HG03342 (cell line): Measurements from ENCODE around the gene DRAM1.

Experiments
- ATAC-seq: cut with Tn5 transposase; IDR thresholded peaks from one replicate; pipeline ENCODE4 v1.9.1; 2021; ENCODE audit warnings: mild to moderate bottlenecking, moderate library complexity; ENCODE audit not compliant: unreplicated experiment

DRAM1 gene, protein sequence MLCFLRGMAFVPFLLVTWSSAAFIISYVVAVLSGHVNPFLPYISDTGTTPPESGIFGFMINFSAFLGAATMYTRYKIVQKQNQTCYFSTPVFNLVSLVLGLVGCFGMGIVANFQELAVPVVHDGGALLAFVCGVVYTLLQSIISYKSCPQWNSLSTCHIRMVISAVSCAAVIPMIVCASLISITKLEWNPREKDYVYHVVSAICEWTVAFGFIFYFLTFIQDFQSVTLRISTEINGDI

DNA sequence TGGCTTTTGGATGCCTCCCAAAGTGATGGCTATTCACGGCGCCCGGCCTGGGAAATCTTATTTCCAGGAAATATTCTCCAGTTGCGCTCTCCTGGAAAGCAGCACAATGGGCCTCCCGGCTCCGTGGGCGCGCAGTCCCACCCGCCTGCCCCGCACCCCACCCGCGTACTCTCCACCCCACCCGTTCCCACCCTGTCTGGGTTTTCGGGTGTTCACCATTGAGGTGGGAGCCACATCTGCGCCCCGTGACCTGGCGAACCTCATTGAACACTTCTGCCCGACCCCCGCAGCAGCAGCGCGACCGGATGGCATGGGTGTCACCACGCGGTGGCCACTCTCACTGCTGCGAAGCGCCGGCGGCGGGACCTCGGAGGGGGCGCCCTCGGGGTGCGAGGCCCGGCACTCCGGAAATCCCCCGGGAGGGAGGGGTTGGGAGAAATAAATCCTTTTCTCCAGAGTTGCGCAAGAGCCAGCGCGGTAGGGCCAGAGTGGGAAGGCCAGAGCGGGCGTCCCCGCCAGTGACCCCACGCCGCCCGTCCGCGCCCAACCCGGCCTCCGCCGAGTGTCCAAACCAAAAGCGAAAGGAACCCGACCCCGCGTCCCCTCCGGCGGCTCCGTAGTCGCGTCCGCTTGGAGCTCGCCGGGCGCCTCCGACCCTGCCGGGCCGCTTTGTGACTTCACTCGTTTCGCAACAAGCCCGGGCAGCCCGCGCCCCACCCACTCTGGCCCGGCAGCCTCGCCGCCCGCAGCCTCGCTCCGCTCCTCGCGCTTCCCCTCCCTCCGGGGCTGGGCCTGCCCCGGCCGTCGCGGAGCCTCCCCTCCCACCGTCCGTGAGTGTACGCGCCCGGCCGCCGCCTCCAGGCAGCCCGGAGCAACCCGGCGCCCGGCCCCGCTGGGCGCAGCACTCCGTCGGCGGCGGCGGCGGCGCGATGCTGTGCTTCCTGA, at the start of gene DRAM1:
Gene DRAM1 (plus strand): TSS at position 720 of the 945 bp plus-strand sequence. CDS start 210 bp downstream, at position 930.
- ATAC-seq, result peak; percentile 86

DNA sequence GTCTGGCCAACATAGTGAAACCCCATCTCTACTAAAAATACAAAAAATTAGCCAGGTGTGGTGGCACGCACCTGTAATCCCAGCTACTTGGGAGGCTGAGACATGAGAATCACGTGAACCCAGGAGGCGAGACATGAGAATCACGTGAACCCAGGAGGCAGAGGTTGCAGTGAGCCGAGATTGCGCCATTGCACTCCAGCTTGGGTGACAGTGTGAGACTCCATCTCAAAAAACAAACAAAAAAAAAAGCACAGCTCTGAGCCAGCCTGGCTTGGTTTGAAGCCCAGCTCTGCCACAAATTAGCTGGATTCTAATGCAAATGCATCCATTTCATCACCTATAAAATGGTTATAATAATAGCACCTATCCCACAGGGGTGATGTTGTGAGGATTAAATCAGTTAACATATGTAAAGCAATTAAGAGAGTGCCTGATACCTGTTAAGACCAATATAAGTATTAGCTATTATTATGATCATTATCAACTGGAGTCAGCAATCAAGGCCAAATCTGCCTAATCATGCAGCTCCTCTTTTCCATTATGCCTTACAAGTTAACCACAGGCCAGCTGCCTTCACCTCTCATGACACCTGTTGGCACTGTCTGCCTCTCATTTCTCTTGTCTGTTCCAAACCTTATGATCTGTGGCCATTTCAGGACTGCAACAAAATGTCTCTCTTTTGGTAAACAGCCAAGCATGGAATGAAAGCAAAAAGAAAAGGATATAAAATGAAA, 48.8 kb upstream of the DRAM1 start:
- no peak for ATAC-seq

DNA sequence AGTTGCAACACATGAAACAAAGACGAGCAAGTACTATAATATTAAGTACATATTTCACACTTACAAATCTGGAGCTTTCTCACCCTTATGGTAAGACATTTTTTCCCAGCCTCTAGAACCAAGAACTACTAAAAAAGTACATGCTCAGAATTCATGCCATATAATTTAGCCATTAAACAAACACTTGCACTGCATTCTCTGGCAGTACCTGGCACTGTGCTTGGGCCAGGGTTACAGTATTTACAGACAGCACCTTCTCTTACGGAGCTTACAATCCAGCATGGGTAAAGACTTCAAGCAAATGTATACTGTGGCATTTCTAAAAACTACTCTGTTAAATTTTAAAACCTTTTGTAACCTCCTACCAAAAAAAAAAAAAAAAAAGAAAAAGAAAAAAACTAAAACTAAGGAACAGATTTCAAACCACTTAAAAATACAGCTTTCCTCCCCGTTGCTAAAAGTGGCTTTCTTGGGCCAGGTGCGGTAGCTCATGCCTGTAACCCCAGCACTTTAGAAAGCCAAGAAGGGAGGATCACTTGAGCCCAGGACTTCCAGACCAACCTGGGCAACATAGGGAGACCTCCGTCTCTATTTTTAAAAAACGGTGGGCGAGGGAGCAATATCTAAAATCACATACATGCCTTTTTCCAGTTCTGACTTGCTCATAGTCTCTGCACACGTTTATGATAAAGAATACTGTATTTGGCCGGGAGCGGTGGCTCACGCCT, 47.6 kb upstream of the DRAM1 start:
- no peak for ATAC-seq

DNA sequence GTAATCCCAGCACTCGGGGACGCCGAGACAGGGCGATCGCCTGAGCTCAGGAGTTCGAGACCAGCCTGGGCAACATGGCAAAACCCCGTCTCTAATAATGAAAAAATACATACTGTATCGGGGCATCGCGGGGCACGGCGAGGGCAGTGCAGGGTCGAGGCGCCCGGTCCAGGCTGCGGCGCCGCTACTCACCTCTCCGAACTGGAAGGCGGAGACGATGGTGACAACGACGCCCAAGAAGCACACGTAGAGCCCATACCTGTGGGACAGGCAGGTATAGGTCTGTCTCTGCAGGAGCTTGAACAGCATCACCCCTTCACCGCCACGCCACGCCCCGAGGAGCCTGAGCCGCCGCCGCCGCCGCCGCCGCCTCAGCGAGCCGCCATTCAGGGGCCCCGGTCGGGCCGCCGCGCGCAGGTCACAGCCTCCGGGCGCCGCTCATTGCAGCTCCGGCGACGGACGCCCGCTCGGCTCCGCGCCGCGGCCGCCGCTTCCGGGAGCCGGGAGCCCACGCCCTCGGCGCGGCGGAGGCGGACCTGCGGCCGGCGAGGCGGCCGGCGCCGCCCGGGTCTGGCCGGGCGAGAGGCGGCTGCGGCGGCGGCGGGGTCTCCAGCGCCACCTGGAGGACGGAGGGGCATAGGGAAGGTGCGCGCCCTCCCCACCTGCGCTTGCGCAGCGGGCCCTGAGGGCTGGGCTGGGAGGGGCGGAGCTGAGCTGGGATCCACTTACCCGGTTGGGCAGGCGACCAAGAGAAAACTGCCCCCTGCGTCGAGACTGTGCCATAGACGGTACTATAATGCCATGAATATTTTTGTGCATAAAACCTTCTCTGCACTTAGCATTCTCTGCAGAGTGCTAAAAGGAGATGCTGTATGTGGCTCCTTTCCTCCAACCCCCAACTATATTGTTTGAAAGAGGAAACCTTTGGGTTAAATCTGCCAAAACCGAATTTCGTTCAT, 46.7 kb upstream of the DRAM1 start, which contains the start of gene GNPTAB:
Gene GNPTAB (minus strand): TSS at position 593 of the 959 bp plus-strand sequence. CDS start 284 bp downstream, at position 309.
- peak; percentile 92 for ATAC-seq

DNA sequence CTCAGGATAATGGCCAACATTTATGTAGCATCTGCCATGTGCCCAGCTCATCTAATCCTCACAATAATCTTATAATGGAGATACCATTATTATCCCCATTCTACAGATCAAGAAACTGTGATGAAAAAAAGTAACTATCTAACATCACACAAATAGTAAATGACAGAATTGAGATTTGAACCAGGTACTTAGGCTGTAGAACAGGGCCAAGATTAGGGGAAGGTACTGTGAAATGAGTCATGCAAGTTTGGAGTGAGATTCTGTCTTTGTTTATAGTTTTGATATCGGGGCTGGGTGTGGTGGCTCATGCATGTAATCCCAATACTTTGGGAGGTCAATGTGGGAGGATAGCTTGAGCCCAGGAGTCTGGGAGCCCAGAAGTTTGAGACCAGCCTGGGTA, 45.4 kb upstream of the DRAM1 start:
- ATAC-seq, result no peak

DNA sequence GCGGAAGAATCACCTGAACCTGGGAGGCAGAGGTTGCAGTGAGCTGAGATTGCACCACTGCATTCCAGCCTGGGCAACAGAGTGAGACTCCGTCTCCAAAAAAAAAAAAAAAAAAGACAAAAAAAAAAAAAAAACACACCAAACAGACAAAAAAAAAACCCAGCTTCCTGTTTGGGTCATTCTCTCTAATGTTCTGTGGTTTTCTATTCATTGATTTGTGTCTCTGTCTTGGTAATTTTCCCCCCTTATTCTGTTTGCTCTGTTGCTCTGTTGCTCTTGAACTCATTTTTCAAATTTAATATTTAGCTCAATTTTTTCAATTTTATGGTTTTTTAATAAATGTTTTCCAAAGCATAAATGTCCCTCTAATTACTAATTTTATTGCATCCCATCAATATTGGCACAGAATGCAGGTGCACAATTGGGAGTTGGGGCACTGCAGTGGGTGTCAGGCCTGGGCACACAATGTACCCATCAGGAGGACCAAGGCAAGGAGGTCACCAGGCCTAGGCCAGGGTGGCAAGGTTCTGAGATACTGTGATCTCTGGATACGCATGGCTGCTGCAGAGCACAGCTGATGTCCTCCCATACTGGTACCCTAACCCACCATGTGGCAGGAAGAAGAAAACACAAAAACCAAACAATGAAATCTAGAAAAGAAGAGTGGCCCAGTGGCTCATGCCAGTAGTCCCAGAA, 38.6 kb upstream of the DRAM1 start:
- ATAC-seq, result no peak

DNA sequence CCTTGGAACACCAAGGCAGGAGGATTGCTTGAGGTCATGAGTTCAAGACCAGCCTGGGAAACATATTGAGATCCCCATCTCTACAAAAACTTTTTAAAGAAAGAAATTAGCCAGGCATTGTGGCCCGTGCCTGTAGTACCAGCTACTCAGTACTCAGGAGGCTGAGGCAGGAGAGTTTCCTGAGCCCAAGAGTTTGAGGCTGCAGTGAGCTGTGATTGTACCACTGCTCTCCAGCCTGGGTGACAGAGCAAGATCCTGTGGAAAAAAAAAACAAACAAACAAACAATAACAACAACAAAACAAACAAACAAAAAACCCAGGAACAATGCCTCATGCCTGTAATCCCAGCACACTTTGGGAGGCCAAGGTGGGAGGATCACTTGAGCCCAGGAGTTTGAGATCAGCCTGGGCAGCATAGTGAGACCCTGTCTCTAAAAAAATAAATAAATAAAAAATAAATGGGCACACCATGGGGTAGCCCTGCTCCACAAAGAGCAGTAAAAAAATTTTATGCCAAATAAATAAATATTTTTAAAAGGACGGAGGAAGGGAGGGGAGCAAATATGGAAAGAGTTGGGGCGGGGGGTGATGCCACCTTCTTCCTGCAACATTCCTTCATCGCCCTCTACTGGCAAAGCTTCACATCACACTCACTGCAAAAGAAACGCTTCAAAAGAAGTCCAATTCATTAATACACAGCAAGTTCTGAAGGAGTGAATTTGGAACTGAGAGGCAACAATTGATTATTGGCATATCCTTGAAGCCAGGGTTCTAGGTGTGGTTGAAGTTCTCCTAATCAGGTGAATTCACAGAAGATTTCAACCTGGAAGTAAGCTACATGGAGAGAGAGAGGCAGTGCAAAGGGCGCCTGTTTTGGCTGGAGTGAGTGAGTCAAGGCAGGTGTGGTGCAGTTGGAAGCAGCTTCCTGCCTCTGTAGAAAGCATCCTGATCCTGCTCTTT, 37.8 kb upstream of the DRAM1 start:
- no peak for ATAC-seq

DNA sequence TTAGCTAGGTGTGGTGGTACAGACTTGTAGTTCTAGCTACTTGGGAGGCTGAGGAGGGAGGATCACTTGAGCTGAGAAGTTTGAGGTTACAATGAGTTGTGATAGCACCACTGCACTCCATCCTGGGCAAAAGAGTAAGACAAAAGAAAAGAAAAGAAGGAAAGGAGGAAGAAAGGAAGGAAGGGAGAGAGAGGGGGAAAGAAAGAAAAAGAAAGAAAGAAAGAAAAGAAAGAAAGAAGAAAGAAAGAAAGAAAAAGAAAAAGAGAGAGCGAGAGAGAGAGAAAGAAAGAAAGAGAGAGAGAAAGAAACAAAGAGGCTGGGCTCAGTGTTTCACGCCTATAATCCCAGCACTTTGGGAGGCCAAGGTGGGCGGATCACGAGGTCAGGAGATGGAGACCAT, 36.3 kb upstream of the DRAM1 start:
- ATAC-seq, result no peak

DNA sequence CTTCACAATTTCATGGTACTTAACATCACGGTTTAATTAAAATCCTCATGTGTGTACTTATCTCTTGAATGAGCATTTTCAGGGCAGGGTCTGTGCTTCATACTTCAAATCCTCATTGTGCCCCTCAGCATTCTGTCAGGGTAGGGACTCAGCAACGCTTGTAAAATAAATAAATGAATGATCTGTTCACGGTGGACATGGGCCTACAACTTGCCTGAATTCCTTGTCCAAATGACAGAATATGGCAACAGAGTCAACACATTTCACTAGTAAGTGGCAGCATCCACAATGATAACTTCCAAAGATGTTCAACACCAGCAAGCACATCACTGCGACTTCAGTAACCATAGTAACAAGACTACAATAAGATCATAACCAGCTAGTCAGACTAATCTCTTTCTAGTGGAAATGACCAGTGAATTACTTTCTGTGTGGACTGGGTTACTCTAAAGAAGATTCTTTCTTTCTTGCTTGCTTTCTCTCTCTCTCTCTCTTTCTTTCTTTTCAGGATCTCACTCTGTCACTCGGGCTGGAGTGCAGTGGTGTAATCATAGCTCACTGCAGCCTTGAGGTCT, 32.2 kb upstream of the DRAM1 start:
- no peak for ATAC-seq

DNA sequence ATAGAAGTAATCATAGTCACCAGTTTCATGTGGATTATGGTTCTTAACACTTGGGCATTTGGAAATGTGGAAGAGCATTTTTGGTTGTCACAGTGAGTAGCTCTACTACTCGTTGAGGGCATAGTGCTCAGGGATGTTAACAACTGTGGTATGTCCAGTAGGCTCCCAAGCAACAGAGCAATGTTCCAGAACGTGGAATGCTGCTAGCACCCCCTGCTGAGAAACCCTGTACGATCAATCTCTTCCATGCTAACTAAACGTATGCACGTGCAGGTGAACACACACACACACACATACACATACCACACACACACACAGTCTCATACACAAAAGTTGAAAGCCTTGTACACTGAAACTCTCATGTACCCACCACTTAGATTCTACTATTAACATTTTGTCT, 30.1 kb upstream of the DRAM1 start:
- no peak for ATAC-seq

DNA sequence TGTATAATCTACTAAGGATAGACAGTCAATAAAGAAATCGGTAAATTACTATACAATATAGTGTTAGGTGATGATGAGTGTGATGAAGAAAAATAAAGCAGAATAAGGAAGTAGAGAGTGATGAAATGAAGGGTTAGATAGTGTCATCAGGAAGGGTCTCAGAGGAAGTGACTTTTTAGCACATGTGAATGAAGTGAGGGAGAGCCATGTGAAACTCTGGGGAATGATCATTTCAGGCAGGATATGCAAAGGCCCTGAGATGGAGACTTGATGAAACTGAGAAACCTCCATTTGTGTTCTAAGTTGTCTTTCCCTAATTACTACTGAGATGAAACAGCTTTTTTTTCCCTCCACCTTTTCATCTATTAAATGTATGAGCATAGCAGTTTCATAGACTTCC, 27.2 kb upstream of the DRAM1 start:
- peak; percentile 42 for ATAC-seq

DNA sequence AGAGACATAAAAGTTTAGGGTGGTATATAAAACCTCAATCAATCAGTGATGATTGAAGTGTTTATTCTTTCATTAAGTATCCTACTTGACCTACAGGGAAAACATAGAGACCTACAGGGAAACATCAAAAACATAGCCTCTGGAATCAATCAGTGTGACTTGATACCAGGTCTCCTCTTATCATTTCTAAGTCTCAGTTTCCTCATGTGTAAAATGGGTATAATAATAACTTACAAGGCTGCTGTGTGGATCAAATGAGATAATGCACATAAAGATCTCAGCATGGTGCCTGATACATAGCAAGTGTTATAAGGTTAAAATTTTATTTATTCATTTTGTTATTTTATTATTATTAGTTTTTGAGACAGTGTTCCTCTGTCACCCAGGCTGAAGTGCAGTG, 24.4 kb upstream of the DRAM1 start:
- no peak for ATAC-seq

DNA sequence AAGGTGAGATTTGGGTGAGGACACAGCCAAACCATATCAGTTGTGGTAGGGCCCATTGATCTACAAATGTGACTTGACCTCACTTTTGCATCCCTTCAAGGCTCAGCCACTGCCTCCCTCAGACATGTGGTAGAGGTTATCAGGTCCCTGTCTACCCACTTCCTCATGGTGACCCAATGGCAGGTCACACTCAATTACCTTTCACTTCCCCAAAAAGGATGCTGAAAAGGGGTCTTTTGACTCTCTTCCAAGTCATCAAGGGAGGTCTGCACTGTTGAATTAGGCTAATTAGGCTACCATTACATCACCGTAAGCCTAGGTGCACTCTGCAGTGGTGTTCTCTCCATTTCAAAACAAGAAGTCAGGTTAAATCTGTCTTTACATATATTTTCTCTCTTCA, 22.6 kb upstream of the DRAM1 start:
- ATAC-seq, result peak; percentile 46

DNA sequence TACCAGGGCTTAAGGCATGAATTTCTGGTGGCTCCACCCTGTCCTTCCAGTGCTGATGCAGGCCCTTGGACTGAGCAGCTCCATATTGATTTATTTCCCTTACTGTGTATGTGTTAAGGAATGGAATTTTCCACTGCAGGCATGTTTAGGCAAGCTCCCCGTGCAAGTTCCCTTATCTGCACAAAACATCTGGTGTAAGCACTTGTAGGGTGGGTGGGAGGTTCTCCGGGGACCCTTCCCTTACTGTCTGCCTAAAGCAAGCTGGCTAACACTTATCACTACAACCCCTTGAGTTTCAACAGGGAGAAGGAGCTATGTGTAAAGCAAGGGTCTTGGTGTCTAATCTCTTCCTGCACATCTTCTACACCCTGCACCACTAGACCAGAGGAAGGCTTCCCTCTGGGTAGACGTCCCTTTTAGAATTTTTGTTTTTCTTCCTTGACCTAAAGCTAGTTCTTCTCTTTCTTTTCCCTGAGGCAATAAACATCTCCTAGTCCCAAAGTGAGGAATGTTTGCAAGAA, 22.0 kb upstream of the DRAM1 start:
- ATAC-seq, result no peak

DNA sequence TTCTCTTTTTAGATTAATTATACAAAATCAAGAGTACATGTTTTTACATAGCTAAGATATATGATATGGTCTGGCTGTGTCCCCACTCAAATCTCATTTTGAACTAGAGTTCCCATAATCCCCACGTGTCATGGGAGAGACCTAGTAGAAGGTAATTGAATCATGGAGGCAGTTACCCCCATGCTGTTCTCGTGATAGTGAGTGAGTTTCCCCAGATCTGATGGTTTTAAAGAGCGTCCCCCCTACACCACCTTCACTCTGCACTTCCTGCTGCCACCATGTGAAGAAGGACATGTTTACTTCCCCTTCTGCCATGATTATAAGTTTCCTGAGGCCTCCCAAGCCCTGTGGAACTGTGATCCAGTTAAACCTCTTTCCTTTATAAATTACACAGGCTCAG, 21.4 kb upstream of the DRAM1 start:
- no peak for ATAC-seq

DNA sequence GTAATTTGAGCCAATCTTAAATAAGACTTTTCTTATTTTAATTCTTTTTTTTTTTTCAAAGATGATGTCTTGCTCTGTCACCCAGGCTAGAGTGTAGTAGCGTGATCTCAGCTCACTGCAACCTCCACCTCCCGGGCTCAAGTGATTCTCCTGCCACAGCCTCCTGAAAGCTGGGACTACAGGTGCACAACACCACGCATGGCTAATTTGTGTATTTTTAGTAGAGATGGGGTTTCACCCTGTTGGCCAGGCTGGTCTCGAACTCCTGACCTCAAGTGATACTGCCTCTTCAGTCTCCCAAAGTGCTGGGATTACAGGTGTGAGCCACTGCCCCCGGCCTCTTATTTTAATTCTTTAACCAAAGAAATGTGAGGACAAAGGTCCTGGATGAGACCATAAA, 20.8 kb upstream of the DRAM1 start:
- ATAC-seq, result peak; percentile 8

DNA sequence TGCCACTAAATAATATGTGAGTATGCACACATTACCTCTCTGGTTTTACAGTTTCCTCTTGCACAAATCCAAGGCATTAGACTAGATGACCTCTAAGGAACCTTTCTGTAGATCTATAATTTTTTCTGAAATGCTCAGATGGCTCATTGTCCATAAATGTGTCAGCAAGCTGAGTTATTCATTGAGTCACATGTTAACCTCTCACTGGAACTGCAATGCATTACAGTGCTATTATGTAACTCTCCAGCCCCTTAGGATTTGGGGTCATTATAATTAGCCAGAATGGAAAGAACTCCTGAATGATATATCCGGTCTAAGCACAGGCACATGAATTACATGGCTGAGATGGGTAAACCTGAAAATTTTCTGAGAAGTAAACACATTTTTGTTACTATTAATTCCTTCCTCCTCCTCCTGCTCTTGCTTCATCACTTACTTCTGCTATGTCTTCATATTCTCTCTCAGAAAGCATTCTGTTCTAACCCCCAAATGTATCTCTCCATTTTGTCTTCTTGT, 20.3 kb upstream of the DRAM1 start:
- ATAC-seq, result peak; percentile 53
